GF-D8 (cell line): ENCODE results near the gene PCSK4.
"Not testable (repeated sequence)": the region's sequence is repeated elsewhere in the genome, so short reads cannot be mapped to it uniquely, and the experiment has no call there.

Experiments
- DNase-seq: peaks from one replicate; lab custom pipeline; 2025; lab: John Stamatoyannopoulos, UW

Gene PCSK4

GRCh38 chr19:1522061-1522460 lies 31.9 kb upstream of the PCSK4 start:
- no peak for DNase-seq

DNA sequence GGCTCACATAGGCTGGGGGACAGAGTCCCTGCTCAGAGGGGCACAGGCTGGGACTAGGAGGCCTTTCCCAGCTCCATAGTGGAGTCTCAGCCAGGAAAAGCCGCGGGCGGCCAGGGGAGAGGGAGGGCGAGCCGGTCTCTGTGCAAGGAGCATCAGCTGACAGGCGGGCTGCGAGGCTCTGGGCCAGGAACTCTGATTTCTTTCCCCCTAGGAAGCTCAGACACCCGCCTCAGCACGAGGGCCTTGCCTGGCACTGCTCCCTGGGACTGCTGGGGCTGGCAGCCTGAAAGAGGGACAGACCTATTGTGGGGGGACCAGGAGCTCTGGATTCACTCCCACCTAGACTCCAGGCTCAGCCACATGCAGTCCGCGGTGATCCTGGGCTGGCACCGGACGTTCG lies 31.5 kb upstream of the PCSK4 start:
- DNase-seq: no peak

DNA sequence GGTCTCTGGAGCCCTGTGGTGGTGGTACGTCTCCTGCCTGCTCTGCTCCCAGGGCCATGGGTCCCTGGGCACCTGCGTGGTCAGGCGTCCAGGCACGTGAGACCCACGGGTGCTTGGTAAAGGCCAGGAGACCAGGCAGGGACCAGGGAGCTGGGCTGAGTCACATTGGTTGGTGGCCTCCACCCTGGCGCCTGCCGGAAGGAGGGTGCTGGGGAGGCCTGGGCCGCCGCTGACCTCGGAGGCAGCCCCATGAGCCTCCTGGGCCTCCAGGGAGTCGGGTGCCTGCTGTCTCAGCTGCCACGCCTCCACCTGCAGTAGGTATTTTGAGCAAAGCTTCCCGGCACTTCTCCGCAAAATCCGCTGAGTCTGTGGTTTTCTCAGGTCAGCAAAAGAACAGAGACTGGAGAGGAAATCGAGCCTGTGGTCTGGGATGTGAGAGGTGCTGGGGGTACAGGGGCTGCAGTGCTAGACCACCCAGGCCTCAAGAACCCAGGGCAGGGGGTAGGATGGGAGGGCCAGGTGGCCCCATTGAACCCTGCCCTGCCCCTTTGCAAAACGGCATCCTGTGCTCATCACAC lies 30.1 kb upstream of the PCSK4 start:
- no peak for DNase-seq

DNA sequence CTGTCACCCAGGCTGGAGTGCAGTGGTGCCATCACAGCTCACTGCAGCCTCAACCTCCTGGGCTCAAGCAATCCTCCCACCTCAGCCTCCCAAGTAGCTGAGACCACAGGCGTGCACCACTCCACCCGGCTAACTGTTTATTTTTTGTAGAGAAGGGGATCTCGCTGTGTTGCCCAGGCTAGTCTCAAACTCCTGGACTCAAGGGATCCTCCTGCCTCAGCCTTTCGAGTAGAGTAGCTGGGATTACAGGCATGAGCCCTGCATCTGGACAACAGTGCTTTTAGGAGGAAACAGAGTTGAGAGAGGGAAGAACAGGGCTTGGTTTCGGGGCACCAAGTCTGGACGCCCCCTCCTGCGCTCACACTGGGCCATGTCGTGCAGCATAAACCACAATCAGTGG lies 29.7 kb upstream of the PCSK4 start:
- not testable (repeated sequence) for DNase-seq

- no peak for DNase-seq
Observed at GRCh38 chr19:1518471-1518870, 28.3 kb upstream of the PCSK4 start.

DNA sequence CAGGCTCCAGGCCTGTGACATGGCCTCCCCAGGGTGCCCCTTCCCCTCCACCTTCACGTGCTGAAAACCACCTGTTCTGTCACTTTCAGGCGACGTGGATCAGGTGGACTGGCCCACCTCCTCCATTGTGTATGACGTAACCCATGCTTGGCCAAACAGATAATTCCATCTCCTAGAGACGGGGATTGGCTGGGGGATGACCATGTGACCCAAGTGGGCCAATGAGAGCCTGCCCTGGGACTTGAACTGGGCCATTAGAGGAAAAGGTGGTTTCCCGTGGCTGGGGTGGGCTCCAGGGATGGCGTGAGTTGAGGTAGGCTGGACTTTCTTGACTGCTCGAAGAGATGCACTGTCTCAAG lies 26.2 kb upstream of the PCSK4 start:
- no peak for DNase-seq

- no peak for DNase-seq
Observed at GRCh38 chr19:1514986-1515721, 25.0 kb upstream of the PCSK4 start.

DNA sequence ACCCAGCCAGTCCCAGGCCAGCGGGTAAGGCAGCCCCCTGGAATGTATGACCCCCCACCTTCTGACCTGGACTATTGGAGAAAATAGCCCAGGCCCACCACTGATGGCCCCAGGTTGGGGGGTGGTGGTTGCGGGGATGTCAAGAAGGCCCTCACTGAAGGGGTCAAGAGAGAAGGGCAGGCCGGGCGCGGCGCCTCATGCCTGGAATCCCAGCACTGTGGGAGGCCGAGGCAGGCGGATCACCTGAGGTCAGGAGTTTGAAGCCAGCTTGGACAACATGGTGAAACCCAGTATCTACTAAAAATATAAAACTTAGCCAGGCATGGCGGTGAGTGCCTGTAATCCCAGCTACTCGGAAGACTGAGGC lies 24.1 kb upstream of the PCSK4 start:
- no peak for DNase-seq

- no peak for DNase-seq
Observed at GRCh38 chr19:1513499-1514294, 23.5 kb upstream of the PCSK4 start.

GRCh38 chr19:1512671-1513498 lies 22.7 kb upstream of the PCSK4 start, which contains the start of gene ADAMTSL5:
Gene ADAMTSL5 (minus strand): TSS chr19:1513019. CDS start chr19:1510943, 2,076 bp downstream.
- DNase-seq: no peak

DNA sequence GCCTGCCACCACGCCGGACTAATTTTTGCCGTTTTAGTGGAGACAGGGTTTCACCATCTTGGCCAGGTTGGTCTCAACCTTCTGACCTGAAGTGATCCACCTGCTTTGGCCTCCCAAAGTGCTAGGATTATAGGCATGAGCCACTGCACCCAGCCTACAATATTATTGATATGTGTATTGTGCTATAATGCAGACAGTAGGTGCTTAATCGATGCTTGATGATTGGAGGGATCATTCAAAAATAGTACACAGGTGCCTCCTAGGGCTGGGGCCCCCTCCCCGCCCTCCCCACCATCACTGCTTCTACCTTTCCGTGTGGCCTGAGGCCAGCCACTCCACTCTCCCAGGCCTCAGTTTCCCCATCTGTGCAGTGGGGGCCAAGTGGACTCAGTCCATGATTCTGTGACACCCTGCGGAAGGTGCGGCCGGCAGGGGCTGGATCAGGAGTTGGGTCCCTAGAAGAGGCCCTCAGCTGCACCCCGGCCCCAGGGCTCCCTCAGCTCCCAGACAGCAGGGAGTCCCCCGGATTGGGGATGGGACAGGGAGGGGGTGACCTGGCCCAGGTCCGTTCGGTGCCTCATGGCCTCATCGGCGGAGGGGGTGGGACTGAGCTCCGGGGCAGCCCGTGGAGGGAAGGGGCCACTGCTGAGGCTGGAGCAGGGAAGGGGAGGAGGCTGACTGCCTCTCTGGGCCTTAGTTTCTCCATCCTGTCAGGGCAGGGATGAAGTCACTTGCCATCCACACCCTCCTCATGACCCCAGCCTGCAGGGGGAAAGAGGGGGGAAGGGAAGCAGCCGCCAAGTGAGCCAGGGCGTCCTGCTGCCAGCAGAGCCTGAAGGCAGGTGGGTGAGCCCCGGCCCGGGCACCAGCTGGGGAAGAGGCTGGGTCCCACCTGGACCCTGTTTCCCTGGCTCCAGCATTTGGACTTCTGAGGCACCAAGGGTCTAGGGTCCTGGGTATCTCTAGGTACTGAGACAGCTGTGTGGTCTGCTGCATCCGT lies 21.5 kb upstream of the PCSK4 start:
- no peak for DNase-seq

DNA sequence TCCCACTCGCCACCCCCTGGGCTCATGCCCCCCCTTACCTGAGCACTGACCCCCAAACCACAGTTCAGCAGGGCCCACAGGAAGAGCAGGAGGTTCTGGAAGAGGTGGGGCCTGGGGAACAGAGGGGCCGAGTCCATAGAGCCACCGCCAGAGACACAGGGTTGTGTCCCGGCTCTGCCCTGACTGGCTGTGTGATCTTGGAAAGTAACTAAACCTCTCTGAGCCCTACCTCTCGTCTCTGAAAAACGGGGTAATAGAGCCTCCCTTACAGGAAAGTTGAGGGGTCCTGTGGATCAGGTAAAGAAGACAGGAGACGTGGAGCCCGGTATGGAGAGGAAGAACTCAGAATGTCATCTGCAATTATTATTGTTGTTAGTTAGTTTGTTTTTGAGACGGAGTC lies 20.7 kb upstream of the PCSK4 start:
- no peak for DNase-seq

DNA sequence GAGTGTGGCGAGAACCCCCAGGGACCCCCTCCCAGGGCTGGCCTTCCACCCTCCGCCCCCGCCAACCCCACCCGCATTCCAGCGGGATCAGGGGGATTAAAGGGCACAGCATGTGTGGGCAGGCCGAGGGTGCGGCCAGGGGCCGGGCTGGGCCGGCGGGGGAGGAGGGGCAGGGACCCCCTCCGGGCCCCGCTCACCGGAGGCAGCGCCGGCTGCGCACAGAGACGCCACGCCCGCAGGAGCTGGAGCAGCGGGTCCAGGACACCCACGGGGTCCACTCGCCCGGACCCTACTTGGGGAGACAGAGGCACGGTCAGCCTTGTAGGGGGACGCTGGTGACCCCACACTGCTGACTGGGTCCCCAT lies 20.3 kb upstream of the PCSK4 start:
- DNase-seq: no peak

DNA sequence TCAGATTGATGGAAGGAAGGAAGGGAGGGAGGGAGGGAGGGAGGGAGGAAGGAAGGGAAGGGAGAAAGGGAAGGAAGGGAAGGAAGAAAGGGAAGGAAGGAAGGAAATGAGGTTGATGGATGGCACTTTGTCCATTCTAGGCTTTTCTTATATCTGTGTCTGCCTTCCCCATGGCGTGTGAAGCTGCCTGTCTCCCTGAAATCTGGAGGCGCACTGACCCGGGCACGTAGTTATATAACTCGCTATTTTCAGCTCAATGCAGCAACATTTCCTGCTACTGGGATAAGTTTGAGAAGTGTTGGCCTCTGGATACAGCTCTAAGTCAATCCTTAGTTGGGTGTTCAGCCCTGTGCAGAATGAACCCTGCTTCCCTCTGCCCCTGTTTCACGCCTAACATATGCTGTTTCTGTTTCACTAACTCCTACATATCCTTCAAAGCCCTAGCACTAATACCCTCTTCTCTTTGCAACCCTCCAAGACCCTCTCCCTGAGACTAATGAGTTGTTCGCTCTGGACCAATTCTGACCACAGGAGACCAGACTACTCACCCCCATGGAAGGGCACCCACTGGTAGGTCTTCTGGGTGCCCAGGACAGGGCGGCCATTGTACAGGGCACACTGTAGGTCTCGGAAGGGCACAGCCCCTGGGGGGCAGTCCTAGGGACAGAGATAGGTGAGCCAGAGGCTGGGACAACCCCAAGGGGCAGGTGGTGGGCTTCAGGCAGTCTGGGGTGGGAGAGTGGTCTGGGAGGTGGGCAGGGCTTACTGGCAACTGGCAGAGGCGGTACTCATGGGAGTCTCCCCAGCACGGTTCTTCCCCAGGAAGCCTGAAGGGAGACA lies 19.7 kb upstream of the PCSK4 start:
- no peak for DNase-seq

- DNase-seq: no peak
Observed at GRCh38 chr19:1508507-1508856, 18.3 kb upstream of the PCSK4 start.

DNA sequence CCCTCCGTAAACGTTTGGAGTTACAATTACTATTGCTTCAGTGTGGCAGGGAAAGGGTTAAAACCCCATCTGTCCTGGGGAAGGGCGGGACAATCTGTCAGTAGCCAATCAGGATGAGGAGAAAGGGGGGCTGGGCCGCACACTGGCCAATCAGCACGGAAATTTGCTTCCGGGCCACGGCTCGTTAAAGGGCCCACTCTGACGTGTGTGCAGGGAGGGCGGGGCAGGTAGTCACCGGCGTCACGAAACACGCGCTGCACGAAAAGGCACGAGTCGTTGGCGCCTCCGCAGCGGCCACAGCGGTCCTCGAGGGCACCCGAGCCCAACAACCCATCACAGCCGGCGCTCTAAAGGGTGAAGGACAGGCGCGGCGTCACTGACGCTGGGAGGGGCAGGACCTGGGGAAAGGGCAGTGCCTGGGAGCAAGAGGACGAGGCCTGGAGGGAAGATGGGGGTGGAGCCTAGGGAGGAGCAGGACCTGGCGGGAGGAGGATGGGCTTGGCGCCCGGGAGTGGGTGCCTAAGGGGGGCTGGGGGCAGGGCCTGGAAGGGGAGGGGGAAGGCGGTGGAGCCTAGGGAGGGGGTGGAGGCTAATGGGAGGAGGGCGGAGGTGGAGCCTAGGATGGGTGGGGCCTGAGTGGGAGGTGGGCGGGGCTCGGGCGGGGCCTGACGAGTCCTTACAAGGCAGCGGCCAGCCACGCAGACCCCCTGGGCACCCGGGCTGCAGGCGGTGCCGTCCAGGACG lies 17.8 kb upstream of the PCSK4 start:
- DNase-seq: peak; percentile 80

GRCh38 chr19:1507192-1507660 lies 17.1 kb upstream of the PCSK4 start:
- no peak for DNase-seq

- DNase-seq: no peak
Observed at GRCh38 chr19:1505991-1506881, 16.1 kb upstream of the PCSK4 start.
